Measurements from ENCODE around the gene ELP6. TPM values are rescaled to one million over a fixed set of nuclear protein-coding genes. Genes with fewer than 3 reads are reported as not detected.
"Not testable (repeated sequence)": the region's sequence is repeated elsewhere in the genome, so short reads cannot be mapped to it uniquely, and the experiment has no call there.

The ELP6 gene
- total and polyA plus RNA-seq, 5 donors from 2014 or later = 18.4 to 54.1 (median 43.5) TPM

GRCh38 chr3:47475570-47476329, 37.8 kb downstream of the ELP6 start, which contains the start of gene SCAP:
Gene SCAP (minus strand): TSS chr3:47475941. CDS start chr3:47442993, 32,948 bp downstream.
- Histone ChIP-seq H3K4me3 (ENCODE audit: low read depth, low read length) (peak within 1 kb of the TSS; percentile 91), H3K4me1 (ENCODE audit: control insufficient read depth, insufficient read depth, low read length, poor library complexity, severe bottlenecking) (peaks cover 32% of the 10 kb centered on the region), H3K27me3 (ENCODE audit: control insufficient read depth, insufficient read depth, low read length) (no peaks in the 10 kb centered on the region), H3K27ac (ENCODE audit: insufficient read depth, low read length, poor library complexity, severe bottlenecking) (peak within 1 kb of the TSS; percentile 77), H3K9me3 (ENCODE audit: control insufficient read depth in 2 of 2, low read length in 2 of 2) (no peaks in the 10 kb centered on the region), H3K36me3 (ENCODE audit: control insufficient read depth, insufficient read depth, low read length) (no peaks in the 10 kb centered on the region)
- peak within 1 kb of the TSS; percentile 77 to 96 (median 93) for H3K27ac Mint-ChIP-seq
- H3K4me1 Mint-ChIP-seq = peaks cover 24 to 45% (median 32%) of the 10 kb centered on the region in 4 donors
- no peaks in the 10 kb centered on the region for H3K9me3 Mint-ChIP-seq
- H3K27me3 Mint-ChIP-seq = no peaks in the 10 kb centered on the region
- no peaks in the 10 kb centered on the region for H3K36me3 Mint-ChIP-seq
- ATAC-seq (ENCODE audit: low read depth in 2 of 2) (peak; percentile 93 to 95), DNase-seq (peak; percentile 93 to 95 (median 94))
- H3K4me3 Mint-ChIP-seq = peak within 1 kb of the TSS; percentile 93 to 97 (median 95)

- H3K36me3 ChIP-seq (ENCODE audit: control insufficient read depth, insufficient read depth, low read length) = no peaks in the 10 kb centered on the region
- no peaks in the 10 kb centered on the region for H3K27me3 ChIP-seq (ENCODE audit: control insufficient read depth, insufficient read depth, low read length)
- H3K4me3 ChIP-seq (ENCODE audit: low read depth, low read length) = peak overlapping the region; percentile 91
- no peaks in the 10 kb centered on the region for H3K9me3 ChIP-seq (ENCODE audit: control insufficient read depth in 2 of 2, low read length in 2 of 2)
- Mint-ChIP-seq H3K4me3 (peak overlapping the region; percentile 91 to 95 (median 94)), H3K4me1 (peaks cover 28 to 51% (median 34%) of the 10 kb centered on the region in 4 donors), H3K9me3 (no peaks in the 10 kb centered on the region), H3K27ac (peak overlapping the region; percentile 65 to 96 (median 93)), H3K27me3 (no peaks in the 10 kb centered on the region), H3K36me3 (no peaks in the 10 kb centered on the region)
- peaks cover 32% of the 10 kb centered on the region for H3K4me1 ChIP-seq (ENCODE audit: control insufficient read depth, insufficient read depth, low read length, poor library complexity, severe bottlenecking)
- peak in 1 of 3 donors; percentile 44 for DNase-seq
- peak in 1 of 2 donors; percentile 1 for ATAC-seq (ENCODE audit: low read depth in 2 of 2)
- peak overlapping the region; percentile 77 for H3K27ac ChIP-seq (ENCODE audit: insufficient read depth, low read length, poor library complexity, severe bottlenecking)
These were observed 38.4 kb downstream of the ELP6 start for GRCh38 chr3:47475029-47475569.

- peaks cover 4% of the 10 kb centered on the region for H3K36me3 Mint-ChIP-seq
- Histone ChIP-seq H3K4me3 (ENCODE audit: low read depth, low read length) (peak overlapping the region; percentile 43), H3K9me3 (ENCODE audit: control insufficient read depth in 2 of 2, low read length in 2 of 2) (no peaks in the 10 kb centered on the region), H3K4me1 (ENCODE audit: control insufficient read depth, insufficient read depth, low read length, poor library complexity, severe bottlenecking) (peaks cover 32% of the 10 kb centered on the region), H3K27ac (ENCODE audit: insufficient read depth, low read length, poor library complexity, severe bottlenecking) (no peak overlapping the region), H3K27me3 (ENCODE audit: control insufficient read depth, insufficient read depth, low read length) (no peaks in the 10 kb centered on the region), H3K36me3 (ENCODE audit: control insufficient read depth, insufficient read depth, low read length) (no peaks in the 10 kb centered on the region)
- no peak for ATAC-seq (ENCODE audit: low read depth in 2 of 2)
- no peak for DNase-seq
- H3K9me3 Mint-ChIP-seq = peaks cover 0 to 2% (median 0%) of the 10 kb centered on the region in 7 donors
- peak overlapping the region; percentile 79 to 93 (median 80) for H3K4me3 Mint-ChIP-seq
- peak overlapping the region in 2 of 3 donors; percentile 77 to 79 for H3K27ac Mint-ChIP-seq
- no peaks in the 10 kb centered on the region for H3K27me3 Mint-ChIP-seq
- peaks cover 28 to 57% (median 38%) of the 10 kb centered on the region in 4 donors for H3K4me1 Mint-ChIP-seq
These were observed 40.1 kb downstream of the ELP6 start for GRCh38 chr3:47473391-47473790.

GRCh38 chr3:47469616-47470015, 43.9 kb downstream of the ELP6 start:
- no peak overlapping the region for H3K27ac ChIP-seq (ENCODE audit: insufficient read depth, low read length, poor library complexity, severe bottlenecking)
- H3K27me3 ChIP-seq (ENCODE audit: control insufficient read depth, insufficient read depth, low read length) = no peaks in the 10 kb centered on the region
- Mint-ChIP-seq H3K27ac (no peak overlapping the region), H3K4me1 (peaks cover 26 to 54% (median 40%) of the 10 kb centered on the region in 4 donors), H3K36me3 (peaks cover 28% of the 10 kb centered on the region), H3K9me3 (peaks cover 0 to 2% (median 0%) of the 10 kb centered on the region in 7 donors), H3K4me3 (no peak overlapping the region), H3K27me3 (no peaks in the 10 kb centered on the region)
- ATAC-seq (ENCODE audit: low read depth in 2 of 2) (no peak), DNase-seq (no peak)
- H3K4me3 ChIP-seq (ENCODE audit: low read depth, low read length) = no peak overlapping the region
- no peaks in the 10 kb centered on the region for H3K9me3 ChIP-seq (ENCODE audit: control insufficient read depth in 2 of 2, low read length in 2 of 2)
- no peaks in the 10 kb centered on the region for H3K36me3 ChIP-seq (ENCODE audit: control insufficient read depth, insufficient read depth, low read length)
- H3K4me1 ChIP-seq (ENCODE audit: control insufficient read depth, insufficient read depth, low read length, poor library complexity, severe bottlenecking) = peaks cover 17% of the 10 kb centered on the region

- ATAC-seq (ENCODE audit: low read depth in 2 of 2); H3K27ac ChIP-seq (ENCODE audit: insufficient read depth, low read length, poor library complexity, severe bottlenecking); H3K9me3 ChIP-seq (ENCODE audit: control insufficient read depth in 2 of 2, low read length in 2 of 2); H3K27me3 ChIP-seq (ENCODE audit: control insufficient read depth, insufficient read depth, low read length); H3K27ac Mint-ChIP-seq; H3K36me3 ChIP-seq (ENCODE audit: control insufficient read depth, insufficient read depth, low read length); H3K4me1 ChIP-seq (ENCODE audit: control insufficient read depth, insufficient read depth, low read length, poor library complexity, severe bottlenecking); H3K4me3 ChIP-seq (ENCODE audit: low read depth, low read length); DNase-seq; H3K9me3 Mint-ChIP-seq; H3K4me3 Mint-ChIP-seq; H3K27me3 Mint-ChIP-seq: not testable (repeated sequence)
- H3K4me1 Mint-ChIP-seq = peaks cover 24 to 47% (median 34%) of the 10 kb centered on the region in 4 donors
- peaks cover 29% of the 10 kb centered on the region for H3K36me3 Mint-ChIP-seq
These were observed 45.2 kb downstream of the ELP6 start for GRCh38 chr3:47468315-47468714.

- ATAC-seq (ENCODE audit: low read depth in 2 of 2) (no peak), DNase-seq (no peak)
- Mint-ChIP-seq H3K4me1 (peaks cover 21 to 47% (median 33%) of the 10 kb centered on the region in 4 donors), H3K4me3 (no peak overlapping the region), H3K9me3 (peaks cover 0 to 2% (median under 1%) of the 10 kb centered on the region in 7 donors), H3K27ac (no peak overlapping the region), H3K36me3 (peaks cover 41% of the 10 kb centered on the region), H3K27me3 (no peaks in the 10 kb centered on the region)
- Histone ChIP-seq H3K9me3 (ENCODE audit: control insufficient read depth in 2 of 2, low read length in 2 of 2) (no peaks in the 10 kb centered on the region), H3K36me3 (ENCODE audit: control insufficient read depth, insufficient read depth, low read length) (peaks cover 2% of the 10 kb centered on the region), H3K4me1 (ENCODE audit: control insufficient read depth, insufficient read depth, low read length, poor library complexity, severe bottlenecking) (no peaks in the 10 kb centered on the region), H3K4me3 (ENCODE audit: low read depth, low read length) (no peak overlapping the region), H3K27me3 (ENCODE audit: control insufficient read depth, insufficient read depth, low read length) (no peaks in the 10 kb centered on the region), H3K27ac (ENCODE audit: insufficient read depth, low read length, poor library complexity, severe bottlenecking) (no peak overlapping the region)
These were observed 48.9 kb downstream of the ELP6 start for GRCh38 chr3:47464588-47464987.

- not testable (repeated sequence) for H3K27ac ChIP-seq (ENCODE audit: insufficient read depth, low read length, poor library complexity, severe bottlenecking); H3K27ac Mint-ChIP-seq; DNase-seq; H3K36me3 ChIP-seq (ENCODE audit: control insufficient read depth, insufficient read depth, low read length); H3K4me3 Mint-ChIP-seq; H3K4me1 ChIP-seq (ENCODE audit: control insufficient read depth, insufficient read depth, low read length, poor library complexity, severe bottlenecking); H3K27me3 Mint-ChIP-seq; H3K9me3 Mint-ChIP-seq; H3K9me3 ChIP-seq (ENCODE audit: control insufficient read depth in 2 of 2, low read length in 2 of 2); H3K4me3 ChIP-seq (ENCODE audit: low read depth, low read length); ATAC-seq (ENCODE audit: low read depth in 2 of 2); H3K27me3 ChIP-seq (ENCODE audit: control insufficient read depth, insufficient read depth, low read length)
- peaks cover 21% of the 10 kb centered on the region for H3K36me3 Mint-ChIP-seq
- H3K4me1 Mint-ChIP-seq = peaks cover 18 to 47% (median 31%) of the 10 kb centered on the region in 4 donors
These were observed 53.9 kb downstream of the ELP6 start for GRCh38 chr3:47459534-47460085.

Data from CD4-positive, CD25-positive, alpha-beta regulatory T cell (primary cell).